ENCODE measurements around the gene DCXR. TPM values are rescaled to one million over a fixed set of nuclear protein-coding genes. Genes with fewer than 3 reads are reported as not detected.
A peak's percentile ranks its signal among the peaks of the same experiment; 100 is the strongest.

The DCXR gene
- total RNA-seq, 2 experiments from 2014 or later: 103 to 119 TPM

DNA sequence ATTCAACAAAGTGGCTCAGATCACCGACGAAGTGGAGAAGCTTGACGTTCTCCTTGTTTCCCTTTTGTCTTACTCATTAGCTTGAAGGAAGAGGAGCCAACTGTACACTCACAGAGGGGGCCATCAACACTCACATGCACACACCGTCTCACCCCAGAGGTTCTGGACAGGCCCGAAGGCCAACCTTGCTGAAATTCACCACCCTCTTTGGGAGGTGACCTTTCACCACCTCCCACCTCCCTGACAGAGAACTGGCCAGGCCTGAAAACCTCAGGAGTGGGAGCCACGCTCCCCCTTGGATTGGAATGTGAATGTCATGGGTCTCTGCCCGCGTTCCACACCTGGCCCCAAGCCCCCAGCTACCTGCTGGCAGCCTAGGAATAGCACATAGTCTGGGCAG, 2.0 kb downstream of the DCXR start:
- TF ChIP-seq, protein P1, sequence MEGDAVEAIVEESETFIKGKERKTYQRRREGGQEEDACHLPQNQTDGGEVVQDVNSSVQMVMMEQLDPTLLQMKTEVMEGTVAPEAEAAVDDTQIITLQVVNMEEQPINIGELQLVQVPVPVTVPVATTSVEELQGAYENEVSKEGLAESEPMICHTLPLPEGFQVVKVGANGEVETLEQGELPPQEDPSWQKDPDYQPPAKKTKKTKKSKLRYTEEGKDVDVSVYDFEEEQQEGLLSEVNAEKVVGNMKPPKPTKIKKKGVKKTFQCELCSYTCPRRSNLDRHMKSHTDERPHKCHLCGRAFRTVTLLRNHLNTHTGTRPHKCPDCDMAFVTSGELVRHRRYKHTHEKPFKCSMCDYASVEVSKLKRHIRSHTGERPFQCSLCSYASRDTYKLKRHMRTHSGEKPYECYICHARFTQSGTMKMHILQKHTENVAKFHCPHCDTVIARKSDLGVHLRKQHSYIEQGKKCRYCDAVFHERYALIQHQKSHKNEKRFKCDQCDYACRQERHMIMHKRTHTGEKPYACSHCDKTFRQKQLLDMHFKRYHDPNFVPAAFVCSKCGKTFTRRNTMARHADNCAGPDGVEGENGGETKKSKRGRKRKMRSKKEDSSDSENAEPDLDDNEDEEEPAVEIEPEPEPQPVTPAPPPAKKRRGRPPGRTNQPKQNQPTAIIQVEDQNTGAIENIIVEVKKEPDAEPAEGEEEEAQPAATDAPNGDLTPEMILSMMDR (IDR thresholded peaks at IDR 0.05): no peak
- DNase-seq (no peak), ATAC-seq (ENCODE audit: poor library complexity) (no peak)
- Histone ChIP-seq H3K27me3 (ENCODE audit: control insufficient read depth in 1 of 2, insufficient read depth in 2 of 2, low read length in 2 of 2) (no peaks in the 10 kb centered on the region), H3K36me3 (ENCODE audit: insufficient read depth, low read length) (no peaks in the 10 kb centered on the region), H3K4me1 (ENCODE audit: insufficient read depth, low read length) (peaks cover 38% of the 10 kb centered on the region), H3K27ac (ENCODE audit: low read depth in 1 of 2, low read length in 2 of 2) (no peak overlapping the region), H3K9me3 (ENCODE audit: control insufficient read depth in 1 of 2, insufficient read depth in 1 of 2, low read length in 2 of 2) (no peaks in the 10 kb centered on the region), H3K4me3 (ENCODE audit: low read length) (no peak overlapping the region)
- Mint-ChIP-seq H3K9me3 (no peaks in the 10 kb centered on the region), H3K4me1 (ENCODE audit: low read depth) (peaks cover 26% of the 10 kb centered on the region), H3K4me3 (peak overlapping the region; percentile 79), H3K27me3 (no peaks in the 10 kb centered on the region), H3K27ac (peak overlapping the region; percentile 60), H3K36me3 (ENCODE audit: low read depth) (peaks cover 16% of the 10 kb centered on the region)
- POLR2A ChIA-PET: interaction anchor here (0.8 to 1.8 kb wide), 2 partner anchors 63 to 262 kb away, joined by 5 to 6 read pairs; partner anchors contain the start of gene FASN
- CTCF ChIA-PET: interaction anchor here (1.7 kb wide), 1 partner anchor 76 kb away, joined by 5 read pairs; no protein-coding TSS in a partner anchor
- intact Hi-C loops (cut with DNase I, micrococcal nuclease): loop anchor here (5.0 to 10.0 kb wide), 6 partner anchors 89 to 519 kb away; partner anchors contain the start of genes HEXD (in 2 of the 2) and OGFOD3 (in 2 of the 2)

DNA sequence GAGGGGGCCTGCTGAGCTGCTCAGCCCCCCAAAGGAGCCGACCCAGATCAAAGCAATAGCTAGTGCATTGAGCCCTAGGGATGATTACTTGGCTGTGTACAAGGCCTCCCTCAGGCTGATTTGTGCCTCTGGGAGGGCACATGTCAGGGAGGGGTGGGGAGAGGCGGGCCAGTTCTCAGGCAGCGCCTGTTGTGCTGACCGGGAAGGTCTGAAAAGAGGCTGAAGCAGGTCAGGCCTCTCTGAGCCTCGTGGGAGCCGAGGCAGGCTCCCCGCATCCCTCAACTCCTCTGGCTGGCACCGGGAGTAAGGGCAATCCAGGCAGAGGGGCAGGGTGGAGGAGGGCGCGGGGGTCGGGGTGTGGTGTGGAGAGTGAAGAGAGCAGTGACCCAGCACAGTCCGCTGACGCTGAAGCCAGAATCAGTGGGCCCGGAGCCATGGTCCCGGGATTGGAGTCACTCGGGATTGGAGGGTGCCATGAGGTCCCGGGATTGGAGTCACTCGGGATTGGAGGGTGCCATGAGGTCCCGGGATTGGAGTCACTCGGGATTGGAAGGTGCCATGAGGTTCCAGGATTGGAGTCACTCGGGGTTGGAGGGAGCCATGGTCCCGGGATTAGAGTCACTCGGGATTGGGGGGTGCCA, 3.0 kb downstream of the DCXR start:
- H3K4me3 Mint-ChIP-seq: peak overlapping the region; percentile 68
- H3K27me3 Mint-ChIP-seq: no peaks in the 10 kb centered on the region
- H3K9me3 Mint-ChIP-seq: no peaks in the 10 kb centered on the region
- Histone ChIP-seq H3K9me3 (ENCODE audit: control insufficient read depth in 1 of 2, insufficient read depth in 1 of 2, low read length in 2 of 2) (no peaks in the 10 kb centered on the region), H3K27ac (ENCODE audit: low read depth in 1 of 2, low read length in 2 of 2) (no peak overlapping the region), H3K4me1 (ENCODE audit: insufficient read depth, low read length) (peaks cover 47% of the 10 kb centered on the region), H3K4me3 (ENCODE audit: low read length) (no peak overlapping the region), H3K27me3 (ENCODE audit: control insufficient read depth in 1 of 2, insufficient read depth in 2 of 2, low read length in 2 of 2) (no peaks in the 10 kb centered on the region), H3K36me3 (ENCODE audit: insufficient read depth, low read length) (no peaks in the 10 kb centered on the region)
- peak overlapping the region; percentile 60 for H3K27ac Mint-ChIP-seq
- peaks cover 30% of the 10 kb centered on the region for H3K4me1 Mint-ChIP-seq (ENCODE audit: low read depth)
- ATAC-seq (ENCODE audit: poor library complexity) (no peak), DNase-seq (no peak)
- peaks cover 16% of the 10 kb centered on the region for H3K36me3 Mint-ChIP-seq (ENCODE audit: low read depth)
- TF ChIP-seq, protein P1 (IDR thresholded peaks at IDR 0.05): no peak
- intact Hi-C loops (cut with DNase I, micrococcal nuclease): loop anchor here (5.0 to 10.0 kb wide), 6 partner anchors 90 to 520 kb away; partner anchors contain the start of genes HEXD (in 2 of the 2) and OGFOD3 (in 2 of the 2)
- ChIA-PET CTCF (interaction anchor here (1.7 kb wide), 1 partner anchor 75 kb away, joined by 5 read pairs; no protein-coding TSS in a partner anchor), POLR2A (interaction anchor here (0.6 kb wide), 1 partner anchor 10 kb away, joined by 4 read pairs; no protein-coding TSS in a partner anchor)

DNA sequence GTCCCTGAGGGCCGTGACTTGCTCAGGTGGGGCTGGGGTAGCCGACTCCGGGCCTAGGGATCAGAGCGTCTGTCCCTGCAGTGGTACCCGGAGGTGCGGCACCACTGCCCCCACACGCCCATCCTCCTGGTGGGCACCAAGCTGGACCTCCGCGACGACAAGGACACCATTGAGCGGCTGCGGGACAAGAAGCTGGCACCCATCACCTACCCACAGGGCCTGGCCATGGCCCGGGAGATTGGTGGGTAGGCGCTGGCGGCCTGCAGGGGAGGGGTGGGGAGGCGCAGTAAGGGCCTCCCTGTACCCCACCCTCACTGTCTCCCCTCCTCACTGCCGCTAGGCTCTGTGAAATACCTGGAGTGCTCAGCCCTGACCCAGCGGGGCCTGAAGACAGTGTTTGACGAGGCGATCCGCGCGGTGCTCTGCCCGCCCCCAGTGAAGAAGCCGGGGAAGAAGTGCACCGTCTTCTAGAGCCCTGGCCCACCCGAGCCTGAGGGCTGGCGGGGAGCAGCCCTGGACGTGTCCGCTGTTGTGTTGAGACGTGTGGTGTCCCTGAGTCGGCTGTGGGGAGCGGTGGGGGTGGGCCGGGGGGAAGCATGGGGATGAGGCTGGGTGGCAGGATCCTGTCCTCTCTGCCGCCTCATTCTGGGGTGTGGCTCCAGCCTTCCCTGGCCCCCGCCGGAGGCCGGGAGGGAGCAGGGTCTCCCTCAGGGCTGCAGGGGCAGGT, 4.0 kb downstream of the DCXR start:
- H3K36me3 Mint-ChIP-seq (ENCODE audit: low read depth): peaks cover 16% of the 10 kb centered on the region
- TF ChIP-seq, protein P1 (IDR thresholded peaks at IDR 0.05): no peak
- H3K27me3 Mint-ChIP-seq: no peaks in the 10 kb centered on the region
- no peak overlapping the region for H3K27ac ChIP-seq (ENCODE audit: low read depth in 1 of 2, low read length in 2 of 2)
- H3K27me3 ChIP-seq (ENCODE audit: control insufficient read depth in 1 of 2, insufficient read depth in 2 of 2, low read length in 2 of 2): no peaks in the 10 kb centered on the region
- H3K4me1 ChIP-seq (ENCODE audit: insufficient read depth, low read length): peaks cover 50% of the 10 kb centered on the region
- H3K4me1 Mint-ChIP-seq (ENCODE audit: low read depth): peaks cover 30% of the 10 kb centered on the region
- H3K4me3 ChIP-seq (ENCODE audit: low read length): no peak overlapping the region
- no peaks in the 10 kb centered on the region for H3K9me3 Mint-ChIP-seq
- H3K4me3 Mint-ChIP-seq: peak overlapping the region; percentile 67
- no peaks in the 10 kb centered on the region for H3K36me3 ChIP-seq (ENCODE audit: insufficient read depth, low read length)
- no peaks in the 10 kb centered on the region for H3K9me3 ChIP-seq (ENCODE audit: control insufficient read depth in 1 of 2, insufficient read depth in 1 of 2, low read length in 2 of 2)
- CTCF ChIA-PET: no interaction called here
- ATAC-seq (ENCODE audit: poor library complexity) (no peak), DNase-seq (no peak)
- intact Hi-C loops (cut with DNase I, micrococcal nuclease): loop anchor here (10.0 kb wide), 5 partner anchors 91 to 521 kb away; partner anchors contain the start of genes HEXD (in 1 of the 2) and OGFOD3 (in 1 of the 2)
- no peak overlapping the region for H3K27ac Mint-ChIP-seq
- POLR2A ChIA-PET: interaction anchor here (1.4 to 2.5 kb wide), 2 partner anchors 10 to 93 kb away, joined by 3 to 12 read pairs; partner anchors contain the start of genes CENPX and LRRC45
